Esophagus squamous epithelium (tissue), 4 donors: Measurements from ENCODE around the gene PRKCZ.

Experiments
- CTCF ChIP-seq, 6 experiments: fragments of 450-650 bp in 4 of 6; fragments of 200-600 bp in 2 of 6; sonication (generic) in 2 of 6; IDR thresholded peaks; one replicate each; pipeline ENCODE4 v1.5.1; 2016 to 2019; ENCODE audit warnings: antibody characterized with exemption in 6 of 6, mild to moderate bottlenecking in 4 of 6, moderate library complexity in 4 of 6
- POLR2A ChIP-seq, 4 donors: fragments of 450-650 bp; IDR thresholded peaks; one replicate each; pipeline ENCODE4 v1.6.1; 2017; ENCODE audit warnings: antibody characterized with exemption in 4 of 4, mild to moderate bottlenecking in 4 of 4, moderate library complexity in 3 of 4

GRCh38 chr1:2073382-2074230 lies 23.4 kb downstream of the PRKCZ start:
- no peak for TF ChIP-seq CTCF (IDR thresholded peaks at IDR 0.05)
- TF ChIP-seq POLR2A (IDR thresholded peaks at IDR 0.05): no peak
